Activated T-helper 1 cell treated with anti-CD3 and anti-CD28 coated beads, Interleukin-12 subunit alpha, Interleukin-12 subunit beta, Interleukin-2, Interleukin-4 antibody, amounts not matched to agents 30 ng/mL and 10 ng/mL and 1 ng/mL, durations not matched to agents 14 hours and 24 hours and 36 hours (primary cell): ENCODE results near the gene PARN. TPM values are rescaled to one million over a fixed set of nuclear protein-coding genes. Genes with fewer than 3 reads are reported as not detected.

Experiments
- DNase-seq: peaks from one replicate; pipeline ENCODE4 v3.0.0; 2021; ENCODE audit warnings: low spot score
- H3K27ac Mint-ChIP-seq: one replicate; pipeline ENCODE4 v1.8.0; 2021; ENCODE audit warnings: mild to moderate bottlenecking, mixed read lengths
- H3K27me3 Mint-ChIP-seq: one replicate; pipeline ENCODE4 v1.8.0; 2022; ENCODE audit warnings: mild to moderate bottlenecking, moderate library complexity, mixed read lengths; ENCODE audit not compliant: insufficient read depth
- H3K36me3 Mint-ChIP-seq: one replicate; pipeline ENCODE4 v1.8.0; 2021; ENCODE audit warnings: low read depth, mixed read lengths
- H3K4me1 Mint-ChIP-seq: one replicate; pipeline ENCODE4 v1.8.0; 2021; ENCODE audit warnings: low read depth, mixed read lengths
- H3K4me3 Mint-ChIP-seq: one replicate; pipeline ENCODE4 v1.8.0; 2021; ENCODE audit warnings: mild to moderate bottlenecking, moderate library complexity, mixed read lengths
- H3K9me3 Mint-ChIP-seq: one replicate; pipeline ENCODE4 v1.8.0; 2021; ENCODE audit warnings: mixed read lengths
- intact Hi-C: fragments of 100-400 bp; cut with micrococcal nuclease; formaldehyde crosslinking; loops from one replicate; pipeline ENCODE4 v1.15.1; 2024
- total RNA-seq: library from RNA; stranded (reverse); gene quantifications from 2 replicates; pipeline ENCODE4 v1.2.3, GENCODE V29; 2022

Gene PARN
- total RNA-seq, 1 donor from 2014 or later: 55.4 TPM

DNA sequence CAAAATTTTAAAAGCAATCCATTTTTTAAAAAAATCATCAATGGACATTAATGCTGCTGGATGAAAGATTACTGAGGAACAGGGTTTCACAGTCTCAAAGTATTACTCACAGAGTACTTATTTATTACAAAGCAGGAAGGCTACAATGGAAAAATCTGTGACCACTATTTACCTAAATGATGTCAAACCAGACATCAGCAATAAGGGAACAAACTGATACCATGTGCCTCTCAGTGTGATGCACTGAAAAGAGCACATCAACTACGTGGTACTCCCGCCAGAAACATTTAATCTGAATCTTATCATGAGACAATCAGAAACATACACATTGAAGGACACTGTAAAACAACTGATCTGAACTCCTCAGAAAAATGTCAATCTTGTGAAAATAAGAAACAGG lies 124.2 kb downstream of the PARN start:
- H3K27me3 Mint-ChIP-seq: no peaks in the 10 kb centered on the region
- no peak overlapping the region for H3K27ac Mint-ChIP-seq
- no peak overlapping the region for H3K4me3 Mint-ChIP-seq
- intact Hi-C loops: no loop called here
- H3K9me3 Mint-ChIP-seq: no peaks in the 10 kb centered on the region
- peaks cover 23% of the 10 kb centered on the region for H3K4me1 Mint-ChIP-seq
- DNase-seq: no peak
- H3K36me3 Mint-ChIP-seq: no peaks in the 10 kb centered on the region

DNA sequence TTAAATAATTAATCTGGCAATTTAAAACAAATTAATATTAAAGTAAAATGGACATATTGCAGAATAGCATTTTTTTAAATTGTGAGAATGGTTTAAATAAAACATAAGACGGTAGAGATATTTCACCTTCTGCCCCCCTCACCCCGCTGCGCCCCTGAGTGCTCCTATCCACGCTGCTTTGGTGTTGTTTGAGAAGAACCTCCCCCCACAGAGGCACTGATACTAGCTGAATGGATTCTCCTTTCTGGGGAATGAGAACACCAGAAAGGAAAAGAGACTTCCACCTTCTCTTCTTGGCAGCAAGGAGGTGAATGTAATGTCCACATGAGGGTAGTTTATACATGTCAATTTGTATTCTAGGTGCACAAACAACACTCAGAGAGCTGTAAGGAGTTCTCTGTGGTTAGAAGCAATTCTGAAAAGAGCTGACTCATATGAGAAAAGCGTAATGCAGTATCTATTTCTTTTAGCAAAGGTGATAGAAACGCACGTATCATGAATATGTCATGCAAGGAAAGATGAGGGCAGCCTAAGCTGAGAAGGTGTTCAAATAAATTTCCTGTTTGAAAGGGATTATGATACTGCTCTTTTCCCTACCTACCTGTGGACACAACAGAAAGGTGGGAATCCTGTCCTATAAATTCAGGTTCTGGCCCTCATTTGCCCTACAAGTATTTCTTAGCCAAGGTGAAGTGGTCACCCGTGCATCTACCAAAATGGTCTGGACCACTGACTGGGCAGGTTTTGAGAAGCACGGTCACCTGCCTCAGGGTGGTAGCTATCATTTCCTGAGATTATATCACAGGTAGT lies 126.9 kb downstream of the PARN start:
- intact Hi-C loops: no loop called here
- Mint-ChIP-seq H3K27ac (no peak overlapping the region), H3K36me3 (no peaks in the 10 kb centered on the region), H3K4me3 (no peak overlapping the region), H3K4me1 (peaks cover 23% of the 10 kb centered on the region), H3K27me3 (no peaks in the 10 kb centered on the region), H3K9me3 (no peaks in the 10 kb centered on the region)
- DNase-seq: no peak

DNA sequence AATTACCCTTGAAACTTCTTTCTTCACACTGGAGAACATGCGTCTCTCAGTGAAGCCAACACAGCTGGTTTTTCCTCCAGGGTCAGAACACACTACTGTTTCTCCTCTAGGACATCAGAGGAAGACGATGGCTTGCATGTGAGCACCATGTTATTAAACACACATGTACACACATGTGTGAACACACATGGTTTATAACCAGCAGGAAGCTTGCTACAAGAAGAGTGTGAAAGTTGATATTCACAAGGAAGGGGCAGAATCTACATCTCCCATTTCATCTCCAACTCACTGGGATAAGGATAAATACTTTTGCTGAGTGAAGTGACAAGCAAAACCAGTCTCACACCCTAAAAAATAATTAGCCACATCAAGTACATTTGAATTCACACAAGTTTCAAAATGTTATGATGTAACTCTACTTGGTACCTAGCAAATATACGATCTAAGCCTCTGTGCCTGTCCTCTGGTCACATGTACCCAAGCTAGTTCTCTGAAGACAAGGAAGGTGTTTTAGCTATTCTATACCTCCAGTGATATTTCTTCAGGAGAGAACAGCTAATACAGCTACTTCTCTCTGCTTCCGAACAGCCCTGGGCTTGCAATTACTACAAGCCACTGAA lies 127.7 kb downstream of the PARN start:
- Mint-ChIP-seq H3K4me3 (no peak overlapping the region), H3K27ac (no peak overlapping the region), H3K27me3 (no peaks in the 10 kb centered on the region), H3K4me1 (peaks cover 23% of the 10 kb centered on the region), H3K9me3 (no peaks in the 10 kb centered on the region), H3K36me3 (no peaks in the 10 kb centered on the region)
- no peak for DNase-seq
- intact Hi-C loops: no loop called here

DNA sequence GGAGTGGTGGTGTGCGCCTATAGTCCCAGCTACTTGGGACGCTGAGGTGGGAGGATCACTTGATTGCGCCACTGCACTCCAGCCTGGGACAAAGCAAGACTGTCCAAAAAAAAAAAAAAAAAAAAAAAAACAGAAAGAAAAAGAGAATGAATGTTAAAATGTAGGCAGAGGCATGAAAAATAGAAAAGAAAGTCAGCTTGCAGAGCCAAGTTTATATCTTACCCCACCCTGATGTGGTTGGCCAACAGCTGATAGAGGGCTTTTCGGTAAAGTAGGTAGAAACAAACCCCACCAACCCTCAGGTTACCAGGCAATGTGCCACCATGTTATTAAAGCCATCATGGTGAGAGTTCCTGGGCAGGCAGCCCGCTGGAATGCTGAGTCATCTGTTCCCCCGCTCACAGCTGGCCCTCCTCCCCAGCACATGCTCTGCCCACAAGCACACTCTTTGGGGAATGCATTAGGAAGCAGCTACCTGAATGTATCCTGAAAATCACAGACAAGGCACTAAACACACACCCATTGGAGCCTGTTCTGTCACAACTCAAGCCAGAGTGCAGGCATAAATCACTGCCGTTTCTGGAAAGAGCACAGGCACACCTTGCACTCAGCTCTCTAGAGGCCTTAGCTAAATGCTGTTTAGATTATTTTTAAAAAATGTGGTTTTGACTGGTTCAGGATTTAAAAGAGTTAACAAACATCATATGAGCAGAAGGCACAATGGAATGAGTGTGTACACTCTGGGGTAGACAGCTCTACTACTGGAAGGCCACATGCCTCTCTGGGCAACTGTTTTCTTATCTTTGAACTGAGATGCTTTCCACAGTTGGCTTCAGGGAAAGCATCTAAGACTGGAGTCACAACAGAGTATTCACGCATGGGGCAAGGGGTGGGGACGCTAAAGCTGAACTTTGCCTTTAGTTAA lies 128.5 kb downstream of the PARN start:
- no peak for DNase-seq
- no peaks in the 10 kb centered on the region for H3K27me3 Mint-ChIP-seq
- H3K4me1 Mint-ChIP-seq: peaks cover 23% of the 10 kb centered on the region
- H3K4me3 Mint-ChIP-seq: no peak overlapping the region
- H3K27ac Mint-ChIP-seq: no peak overlapping the region
- no peaks in the 10 kb centered on the region for H3K9me3 Mint-ChIP-seq
- no peaks in the 10 kb centered on the region for H3K36me3 Mint-ChIP-seq
- intact Hi-C loops: no loop called here

GRCh38 chr16:14500791-14501190 lies 129.3 kb downstream of the PARN start:
- no peaks in the 10 kb centered on the region for H3K9me3 Mint-ChIP-seq
- H3K27me3 Mint-ChIP-seq: no peaks in the 10 kb centered on the region
- peaks cover 23% of the 10 kb centered on the region for H3K4me1 Mint-ChIP-seq
- intact Hi-C loops: no loop called here
- H3K36me3 Mint-ChIP-seq: no peaks in the 10 kb centered on the region
- no peak for DNase-seq
- no peak overlapping the region for H3K4me3 Mint-ChIP-seq
- H3K27ac Mint-ChIP-seq: no peak overlapping the region

GRCh38 chr16:14499110-14499509 lies 130.9 kb downstream of the PARN start:
- Mint-ChIP-seq H3K9me3 (no peaks in the 10 kb centered on the region), H3K27me3 (no peaks in the 10 kb centered on the region), H3K36me3 (no peaks in the 10 kb centered on the region), H3K4me1 (peaks cover 23% of the 10 kb centered on the region), H3K4me3 (no peak overlapping the region), H3K27ac (no peak overlapping the region)
- intact Hi-C loops: no loop called here
- DNase-seq: no peak

DNA sequence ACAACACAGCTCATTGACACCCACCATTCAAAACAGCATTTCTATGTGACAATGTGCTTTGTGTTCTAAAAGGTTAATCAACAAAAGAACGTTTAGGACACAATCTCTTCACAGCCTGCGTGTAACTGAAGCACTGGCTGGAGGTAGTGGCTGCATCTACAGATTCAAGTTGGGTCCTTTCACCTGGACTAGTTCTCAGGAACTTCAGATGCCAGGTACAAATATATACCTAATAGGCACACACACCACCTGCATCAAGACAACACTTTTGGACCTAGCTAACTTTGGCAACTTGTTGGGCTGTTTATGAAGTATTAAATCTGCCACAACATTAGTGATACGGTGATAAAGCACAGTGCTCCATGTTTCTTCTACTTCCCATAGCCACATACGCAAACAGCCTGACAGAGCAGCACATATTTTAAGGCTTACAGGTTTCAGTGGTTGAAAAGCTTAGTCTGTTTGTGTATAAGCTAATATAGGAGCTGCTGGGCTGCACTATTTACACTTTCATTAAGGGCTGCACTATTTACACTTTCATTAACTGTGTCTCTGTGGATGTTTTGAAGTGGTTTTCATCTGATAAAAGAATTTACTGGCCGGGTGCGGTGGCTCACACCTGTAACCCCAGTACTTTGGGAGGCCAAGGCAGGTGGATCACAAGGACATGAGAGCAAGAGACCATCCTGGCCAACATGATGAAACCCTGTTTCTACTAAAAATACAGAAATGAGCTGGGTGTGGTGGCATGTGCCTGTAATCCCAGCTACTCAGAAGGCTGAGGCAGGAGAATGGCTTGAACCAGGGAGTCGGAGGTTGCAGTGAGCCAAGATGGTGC lies 132.6 kb downstream of the PARN start:
- no peak for DNase-seq
- H3K36me3 Mint-ChIP-seq: no peaks in the 10 kb centered on the region
- H3K4me1 Mint-ChIP-seq: peaks cover 11% of the 10 kb centered on the region
- H3K9me3 Mint-ChIP-seq: no peaks in the 10 kb centered on the region
- intact Hi-C loops: no loop called here
- no peak overlapping the region for H3K4me3 Mint-ChIP-seq
- H3K27ac Mint-ChIP-seq: no peak overlapping the region
- no peaks in the 10 kb centered on the region for H3K27me3 Mint-ChIP-seq

- Mint-ChIP-seq H3K27ac (no peak overlapping the region), H3K36me3 (no peaks in the 10 kb centered on the region), H3K4me3 (no peak overlapping the region), H3K4me1 (peaks cover 12% of the 10 kb centered on the region), H3K27me3 (no peaks in the 10 kb centered on the region), H3K9me3 (no peaks in the 10 kb centered on the region)
- DNase-seq: no peak
- intact Hi-C loops: no loop called here
Measured at GRCh38 chr16:14496786-14497185, 133.3 kb downstream of the PARN start.

GRCh38 chr16:14496047-14496770 lies 133.9 kb downstream of the PARN start:
- no peaks in the 10 kb centered on the region for H3K36me3 Mint-ChIP-seq
- H3K4me1 Mint-ChIP-seq: peaks cover 8% of the 10 kb centered on the region
- no peaks in the 10 kb centered on the region for H3K9me3 Mint-ChIP-seq
- H3K27me3 Mint-ChIP-seq: no peaks in the 10 kb centered on the region
- DNase-seq: no peak
- no peak overlapping the region for H3K27ac Mint-ChIP-seq
- intact Hi-C loops: no loop called here
- no peak overlapping the region for H3K4me3 Mint-ChIP-seq

GRCh38 chr16:14495213-14496046 lies 134.6 kb downstream of the PARN start:
- no peak overlapping the region for H3K4me3 Mint-ChIP-seq
- H3K27me3 Mint-ChIP-seq: no peaks in the 10 kb centered on the region
- no peak overlapping the region for H3K27ac Mint-ChIP-seq
- DNase-seq: no peak
- no peaks in the 10 kb centered on the region for H3K36me3 Mint-ChIP-seq
- no peaks in the 10 kb centered on the region for H3K9me3 Mint-ChIP-seq
- peaks cover 8% of the 10 kb centered on the region for H3K4me1 Mint-ChIP-seq
- intact Hi-C loops: no loop called here

- no peaks in the 10 kb centered on the region for H3K36me3 Mint-ChIP-seq
- H3K4me1 Mint-ChIP-seq: peaks cover 8% of the 10 kb centered on the region
- no peak overlapping the region for H3K27ac Mint-ChIP-seq
- intact Hi-C loops: no loop called here
- no peak overlapping the region for H3K4me3 Mint-ChIP-seq
- DNase-seq: no peak
- no peaks in the 10 kb centered on the region for H3K9me3 Mint-ChIP-seq
- no peaks in the 10 kb centered on the region for H3K27me3 Mint-ChIP-seq
Measured at GRCh38 chr16:14494396-14494966, 135.6 kb downstream of the PARN start.
